Lower leg skin (tissue), 3 donors: ENCODE measurements around the gene RPS6KB2.

Experiments
- CTCF ChIP-seq, 3 donors: fragments of 450-650 bp; IDR thresholded peaks; one replicate each; pipeline ENCODE4 v1.5.1; 2016; ENCODE audit warnings: antibody characterized with exemption in 3 of 3, mild to moderate bottlenecking in 3 of 3, moderate library complexity in 2 of 3
- POLR2A ChIP-seq, 2 donors: fragments of 450-650 bp; IDR thresholded peaks; one replicate each; pipeline ENCODE4 v1.6.1; 2016 to 2017; ENCODE audit warnings: antibody characterized with exemption in 2 of 2, mild to moderate bottlenecking in 1 of 2, moderate library complexity in 1 of 2

- TF ChIP-seq CTCF (IDR thresholded peaks at IDR 0.05) (no peak), POLR2A (IDR thresholded peaks at IDR 0.05) (no peak)
Observed at GRCh38 chr11:67448220-67448609, 19.9 kb downstream of the RPS6KB2 start.
